Liver (tissue), 9 donors: ENCODE data around the gene LHCGR. TPM values are rescaled to one million over a fixed set of nuclear protein-coding genes. Genes with fewer than 3 reads are reported as not detected.

Experiments
- DNase-seq: peaks from one replicate; pipeline ENCODE4 v3.0.0-alpha.2; 2017; ENCODE audit warnings: low spot score
- H3K27ac ChIP-seq, 2 donors: one replicate each; pipeline ENCODE4 v1.7.0; 2013; ENCODE audit warnings: inconsistent platforms in 2 of 2, low read length in 2 of 2, control low read depth in 1 of 2, low read depth in 1 of 2, mild to moderate bottlenecking in 1 of 2
- H3K27me3 ChIP-seq, 4 donors: one replicate each; pipeline versions ENCODE4 v1.6.1 to v1.7.0; 2013; ENCODE audit warnings: low read length in 3 of 4, inconsistent platforms in 1 of 4, mild to moderate bottlenecking in 1 of 4, moderate library complexity in 1 of 4; ENCODE audit not compliant: control insufficient read depth in 4 of 4, insufficient read depth in 4 of 4
- H3K36me3 ChIP-seq, 4 donors: one replicate each; pipeline versions ENCODE4 v1.6.1 to v1.7.0; 2013; ENCODE audit warnings: low read length in 3 of 4, mild to moderate bottlenecking in 3 of 4, low read depth in 1 of 4, moderate library complexity in 1 of 4; ENCODE audit not compliant: control insufficient read depth in 4 of 4, insufficient read depth in 3 of 4
- H3K4me1 ChIP-seq, 4 donors: one replicate each; pipeline versions ENCODE4 v1.6.1 to v1.7.0; 2013; ENCODE audit warnings: low read length in 3 of 4, mild to moderate bottlenecking in 3 of 4, moderate library complexity in 1 of 4; ENCODE audit not compliant: control insufficient read depth in 4 of 4, insufficient read depth in 4 of 4
- H3K4me3 ChIP-seq, 3 donors: one replicate each; pipeline versions ENCODE4 v1.6.1 to v1.7.0; 2013; ENCODE audit warnings: low read length in 3 of 3, control low read depth in 1 of 3, low read depth in 1 of 3, mild to moderate bottlenecking in 1 of 3
- H3K9ac ChIP-seq, 2 donors: one replicate each; pipeline ENCODE4 v1.7.0; 2013; ENCODE audit warnings: low read length in 2 of 2, mild to moderate bottlenecking in 2 of 2, moderate library complexity in 2 of 2, control low read depth in 1 of 2, low read depth in 1 of 2
- H3K9me3 ChIP-seq, 4 donors: one replicate each; pipeline versions ENCODE4 v1.6.1 to v1.7.0; 2013; ENCODE audit warnings: low read length in 3 of 4; ENCODE audit not compliant: control insufficient read depth in 4 of 4
- ATF3 ChIP-seq: IDR thresholded peaks from 2 replicates; pipeline ENCODE4 v1.6.1; 2016; ENCODE audit warnings: antibody characterized with exemption
- CTCF ChIP-seq: fragments of 150-350 bp; IDR thresholded peaks from 2 replicates; pipeline ENCODE4 v1.5.1; 2017; ENCODE audit warnings: improper control_type of control experiment, low read depth, low read length; ENCODE audit not compliant: missing input control
- EGR1 ChIP-seq, 2 donors: IDR thresholded peaks; 2 replicates each; pipeline ENCODE4 v1.6.1; 2016 to 2018; ENCODE audit warnings: antibody characterized with exemption in 2 of 2, low read depth in 2 of 2
- FOXA1 ChIP-seq: IDR thresholded peaks from 2 replicates; pipeline ENCODE4 v1.6.1; 2016; ENCODE audit warnings: antibody characterized with exemption
- FOXA2 ChIP-seq: IDR thresholded peaks from 2 replicates; pipeline ENCODE4 v1.6.1; 2016; ENCODE audit warnings: antibody characterized with exemption
- GABPA ChIP-seq, 2 donors: IDR thresholded peaks in 1 of 2; conservative IDR thresholded peaks in 1 of 2; 2 replicates each; pipeline ENCODE4 v1.6.1; 2016; ENCODE audit warnings: antibody characterized with exemption in 2 of 2, mild to moderate bottlenecking in 1 of 2, moderate library complexity in 1 of 2
- HNF4A ChIP-seq, 2 donors: conservative IDR thresholded peaks; 2 replicates each; pipeline ENCODE4 v1.6.1; 2016; ENCODE audit warnings: antibody characterized with exemption in 2 of 2, mild to moderate bottlenecking in 2 of 2
- HNF4G ChIP-seq: IDR thresholded peaks from 2 replicates; pipeline ENCODE4 v1.6.1; 2016; ENCODE audit warnings: antibody characterized with exemption
- JUND ChIP-seq, 2 donors: IDR thresholded peaks; 2 replicates each; pipeline ENCODE4 v1.6.1; 2016; ENCODE audit warnings: antibody characterized with exemption in 2 of 2
- NR2F2 ChIP-seq: IDR thresholded peaks from 2 replicates; pipeline ENCODE4 v1.6.1; 2016; ENCODE audit warnings: antibody characterized with exemption
- RAD21 ChIP-seq, 2 donors: IDR thresholded peaks; 2 replicates each; pipeline ENCODE4 v1.6.1; 2016; ENCODE audit warnings: antibody characterized with exemption in 2 of 2, mild to moderate bottlenecking in 2 of 2
- REST ChIP-seq: IDR thresholded peaks from 2 replicates; pipeline ENCODE4 v1.6.1; 2016; ENCODE audit warnings: antibody characterized with exemption, mild to moderate bottlenecking
- RXRA ChIP-seq, 2 donors: IDR thresholded peaks; 2 replicates each; pipeline ENCODE4 v1.6.1; 2017 to 2018; ENCODE audit warnings: antibody characterized with exemption in 2 of 2, mild to moderate bottlenecking in 1 of 2
- SP1 ChIP-seq: IDR thresholded peaks from 2 replicates; pipeline ENCODE4 v1.6.1; 2018; ENCODE audit warnings: antibody characterized with exemption, mild to moderate bottlenecking
- TAF1 ChIP-seq: conservative IDR thresholded peaks from 2 replicates; pipeline ENCODE4 v1.6.1; 2016; ENCODE audit warnings: antibody characterized with exemption, mild to moderate bottlenecking
- YY1 ChIP-seq: IDR thresholded peaks from 2 replicates; pipeline ENCODE4 v1.6.1; 2016; ENCODE audit warnings: antibody characterized with exemption, mild to moderate bottlenecking
- ZBTB33 ChIP-seq: IDR thresholded peaks from 2 replicates; pipeline ENCODE4 v1.6.1; 2016; ENCODE audit warnings: antibody characterized with exemption
- WGBS: extraction: QIAGEN DNeasy Blood & Tissue Kit; methylation state at CpG from one replicate; pipeline ENCODE4 v1.1.7; 2013; 5-methylcytosine and 5-hydroxymethylcytosine counted together
- polyA plus RNA-seq, 2 donors: library from polyadenylated mRNA; stranded (reverse) in 1 of 2; unstranded in 1 of 2; fragments of 200-250 nt in 1 of 2; fragments of >200 nt in 1 of 2; fragmentation: Nextera tagmentation in 1 of 2; extraction: Ambion mirVana in 1 of 2; gene quantifications; one replicate each; pipeline versions ENCODE4 v1.2.1 to v1.2.3, GENCODE V29; 2013 to 2015
- total RNA-seq, 2 donors: library from RNA; depleted of rRNA; stranded (reverse); fragments of >200 nt; gene quantifications; one replicate each; pipeline ENCODE4 v1.2.3, GENCODE V29; 2014
- TF ChIP-seq, protein P1 (sequence below): IDR thresholded peaks from 2 replicates; pipeline ENCODE4 v1.6.1; 2016; ENCODE audit warnings: antibody characterized with exemption
- donor health status: healthy.
- donor health status: healthy.
- donor health status: healthy.
- donor health status: healthy.
- donor health status: healthy.

The LHCGR gene
- total and polyA plus RNA-seq, 4 donors = not detected

DNA sequence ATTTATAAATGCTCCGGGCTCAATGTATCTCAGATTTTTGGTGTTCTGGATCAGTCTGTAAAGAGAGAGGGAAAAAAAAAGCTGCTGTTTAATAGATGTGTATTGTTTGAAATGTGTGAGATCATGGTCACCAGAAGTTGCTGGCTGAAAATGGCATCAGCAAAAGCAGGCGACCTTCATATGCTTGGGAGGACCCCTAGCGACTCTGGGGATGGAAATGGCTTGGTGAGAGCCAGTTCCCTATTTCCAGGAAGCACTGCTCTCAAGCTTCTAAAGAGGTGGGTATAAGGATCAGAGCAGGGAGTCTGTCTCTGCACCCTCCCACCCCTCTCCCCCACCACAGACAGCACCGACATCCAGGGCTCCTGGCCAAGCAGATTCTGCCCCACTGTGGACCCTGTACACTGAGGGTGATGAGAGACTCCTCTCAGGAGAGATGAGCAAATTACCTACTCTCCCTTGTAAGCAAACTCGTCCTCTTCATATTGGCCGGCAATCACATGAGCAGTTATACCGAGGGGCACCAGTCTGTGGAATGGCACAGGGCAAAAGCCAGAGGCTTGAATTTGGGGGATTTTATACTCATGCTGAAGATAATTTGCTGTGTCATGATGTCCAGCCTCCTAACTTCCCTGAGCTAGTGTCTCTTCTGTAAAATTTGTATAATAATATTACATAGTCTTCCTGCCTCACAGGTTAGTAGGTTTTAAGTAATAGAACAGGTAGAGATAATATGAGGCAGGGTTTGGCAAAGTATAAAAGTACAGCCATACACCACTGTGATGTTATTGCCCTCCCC lies 29.6 kb downstream of the LHCGR start (continued):
- TF ChIP-seq HNF4G (no peak), RXRA (IDR thresholded peaks at IDR 0.05) (no peak), CTCF (no peak), FOXA2 (no peak), RAD21 (IDR thresholded peaks at IDR 0.05) (no peak), JUND (IDR thresholded peaks at IDR 0.05) (no peak), HNF4A (conservative IDR thresholded peaks at IDR 0.05) (no peak), ATF3 (no peak), TAF1 (no peak)

DNA sequence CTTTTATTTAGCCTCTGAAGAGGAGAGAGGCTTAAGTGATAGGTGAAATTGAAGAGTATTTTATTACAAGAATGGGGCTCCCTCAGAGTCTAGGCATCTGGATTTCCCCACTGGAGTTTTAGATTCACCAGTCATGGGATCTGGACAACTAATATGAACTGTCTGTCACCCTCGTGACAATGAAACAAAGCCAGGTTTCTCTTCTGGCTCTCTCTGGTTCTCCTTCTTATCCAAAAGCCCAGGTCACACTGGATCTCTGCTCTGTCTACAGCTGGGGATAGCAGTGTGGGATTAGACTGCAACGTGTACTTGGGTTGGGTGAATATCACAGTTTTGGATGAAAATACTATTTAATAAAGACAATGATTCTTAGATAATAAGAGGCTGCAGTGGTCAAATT lies 31.2 kb downstream of the LHCGR start:
- H3K9me3 ChIP-seq = no peaks in the 10 kb centered on the region
- H3K9ac ChIP-seq = no peak overlapping the region
- no peaks in the 10 kb centered on the region for H3K27me3 ChIP-seq
- no peak overlapping the region for H3K27ac ChIP-seq
- no peaks in the 10 kb centered on the region for H3K36me3 ChIP-seq
- no peaks in the 10 kb centered on the region for H3K4me1 ChIP-seq
- 60% methylated on average over 2 of the region's 2 CpGs for WGBS
- TF ChIP-seq FOXA1 = no peak
- TF ChIP-seq FOXA2 = no peak
- TF ChIP-seq EGR1 (IDR thresholded peaks at IDR 0.05; ENCODE audit: low read depth in 2 of 2) = no peak
- no peak for TF ChIP-seq ATF3
- no peak for TF ChIP-seq GABPA (IDR thresholded peaks at IDR 0.05 in 1 of 2, conservative IDR thresholded peaks at IDR 0.05 in 1 of 2)
- no peak for TF ChIP-seq CTCF
- TF ChIP-seq HNF4A (conservative IDR thresholded peaks at IDR 0.05) = no peak
- no peak for TF ChIP-seq RAD21 (IDR thresholded peaks at IDR 0.05)
- TF ChIP-seq SP1 = no peak
- TF ChIP-seq RXRA (IDR thresholded peaks at IDR 0.05) = no peak
- TF ChIP-seq, protein P1, sequence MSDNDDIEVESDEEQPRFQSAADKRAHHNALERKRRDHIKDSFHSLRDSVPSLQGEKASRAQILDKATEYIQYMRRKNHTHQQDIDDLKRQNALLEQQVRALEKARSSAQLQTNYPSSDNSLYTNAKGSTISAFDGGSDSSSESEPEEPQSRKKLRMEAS = no peak
- TF ChIP-seq NR2F2 = no peak
- no peak for TF ChIP-seq HNF4G
- TF ChIP-seq JUND (IDR thresholded peaks at IDR 0.05) = no peak
- no peak for TF ChIP-seq TAF1
- TF ChIP-seq ZBTB33 = no peak
- TF ChIP-seq REST = no peak
- no peak for TF ChIP-seq YY1
- no peak for DNase-seq
- H3K4me3 ChIP-seq = no peak overlapping the region
